Globus pallidus (tissue), 1 donor: ENCODE data around the gene CAPZB.

Experiments
- DNase-seq: peaks from one replicate; pipeline ENCODE4 v3.0.0-alpha.2; 2015; ENCODE audit warnings: low spot score

Gene CAPZB

DNA sequence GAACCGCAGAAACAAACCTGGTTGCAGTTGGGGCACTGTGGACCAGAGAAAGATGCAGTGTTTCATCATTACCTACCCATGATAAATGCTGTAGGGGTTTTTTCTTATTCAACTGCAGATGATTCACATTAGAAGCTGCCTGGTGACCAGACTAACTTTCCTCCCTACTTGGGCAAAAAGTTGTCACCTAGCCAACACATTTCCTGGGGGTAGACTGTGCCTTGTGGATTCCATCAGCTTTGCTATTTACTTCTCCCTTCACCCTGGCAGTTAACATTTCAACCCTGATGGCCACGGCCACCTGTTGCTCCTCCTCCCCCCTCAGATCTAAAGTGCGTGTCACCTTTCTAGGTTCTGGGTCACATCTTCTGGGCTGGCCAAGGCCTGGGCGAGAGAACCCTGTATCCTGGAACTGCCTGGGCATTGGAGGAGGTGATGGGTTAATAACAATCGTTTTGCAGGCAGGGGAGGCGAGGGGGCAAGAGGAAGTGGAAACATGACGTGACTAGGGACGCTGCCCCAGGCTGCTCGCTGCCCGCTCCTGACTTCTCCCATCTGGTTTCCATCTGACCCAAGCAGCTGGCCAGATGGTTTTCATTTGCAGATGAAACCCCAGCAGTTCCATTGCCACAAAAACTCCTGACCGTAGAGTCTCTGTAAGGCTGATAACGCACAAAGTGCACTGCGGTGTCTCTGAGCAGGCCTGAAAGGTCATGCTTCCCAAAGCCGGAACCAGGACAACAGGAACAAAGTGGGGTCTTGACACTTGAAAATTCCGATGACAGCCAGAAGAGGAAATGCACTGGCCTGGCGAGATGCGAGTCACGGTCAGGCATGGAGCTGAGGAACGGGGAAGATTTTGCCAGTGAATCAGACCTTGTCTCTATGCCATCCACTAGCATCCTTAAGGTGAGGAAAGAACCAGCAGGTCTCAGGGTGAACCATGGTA lies 36.6 kb downstream of the CAPZB start:
- DNase-seq, result peak; percentile 60

DNA sequence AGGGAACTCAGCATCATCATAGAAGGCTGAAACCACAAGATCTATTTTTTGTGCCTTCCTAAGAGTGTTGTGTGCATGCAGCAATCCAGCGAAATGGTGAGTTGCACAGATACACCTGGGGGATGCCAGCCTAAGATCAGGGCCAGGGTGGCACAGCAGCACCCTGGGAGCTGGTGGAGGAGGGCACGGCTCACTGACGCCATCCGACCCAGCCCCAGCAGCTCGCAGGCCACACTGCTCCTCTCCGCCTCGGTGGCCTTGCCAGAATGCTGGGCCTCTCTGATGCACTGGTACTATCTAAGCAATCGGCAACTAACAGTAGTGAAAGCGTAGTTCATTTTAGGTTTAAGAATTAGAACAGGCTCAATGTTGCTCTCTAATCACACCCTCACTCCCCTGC lies 37.8 kb downstream of the CAPZB start:
- DNase-seq, result no peak

DNA sequence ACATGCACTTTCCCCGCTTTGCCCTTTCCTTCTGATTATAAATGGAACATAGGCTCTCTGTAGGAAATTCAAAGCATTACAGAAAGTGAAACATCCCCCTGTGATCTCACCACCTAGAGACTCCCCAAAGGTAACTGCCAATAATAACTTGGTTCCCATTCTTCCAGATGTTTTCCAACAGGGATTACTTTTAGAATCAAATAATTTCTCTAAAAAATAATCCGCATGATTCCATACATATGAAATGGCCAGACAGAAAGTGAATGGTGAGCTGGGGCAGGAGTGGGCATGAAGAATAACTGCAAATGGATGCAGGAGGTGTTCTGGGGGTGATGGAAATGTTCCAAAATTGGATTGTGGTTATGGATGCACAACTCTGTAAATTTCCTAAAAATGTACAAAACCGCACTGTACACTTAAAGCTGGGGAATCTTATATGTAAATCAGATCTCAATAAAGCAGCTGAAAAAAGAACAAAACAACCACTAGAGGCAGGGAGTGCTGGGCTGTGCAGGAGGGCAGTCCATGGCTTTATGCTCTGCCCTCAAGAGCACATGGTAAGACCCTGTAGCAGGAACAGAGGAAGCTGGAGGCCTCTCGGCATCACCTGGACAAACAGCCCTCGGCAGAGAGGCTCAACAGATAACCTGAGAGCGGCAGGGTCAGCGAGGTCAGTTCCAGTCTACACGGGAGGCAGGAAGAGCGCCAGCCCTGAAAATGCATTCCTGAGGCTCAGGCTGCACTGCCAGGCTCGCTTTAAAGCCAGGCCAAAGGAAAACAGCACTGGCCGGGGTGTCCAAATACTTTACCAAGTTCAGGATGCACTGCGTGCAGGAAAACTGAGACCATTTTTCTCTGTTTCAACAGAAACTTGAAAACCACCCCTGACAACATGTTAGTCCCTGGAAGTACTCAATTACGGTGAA lies 39.7 kb downstream of the CAPZB start:
- no peak for DNase-seq

DNA sequence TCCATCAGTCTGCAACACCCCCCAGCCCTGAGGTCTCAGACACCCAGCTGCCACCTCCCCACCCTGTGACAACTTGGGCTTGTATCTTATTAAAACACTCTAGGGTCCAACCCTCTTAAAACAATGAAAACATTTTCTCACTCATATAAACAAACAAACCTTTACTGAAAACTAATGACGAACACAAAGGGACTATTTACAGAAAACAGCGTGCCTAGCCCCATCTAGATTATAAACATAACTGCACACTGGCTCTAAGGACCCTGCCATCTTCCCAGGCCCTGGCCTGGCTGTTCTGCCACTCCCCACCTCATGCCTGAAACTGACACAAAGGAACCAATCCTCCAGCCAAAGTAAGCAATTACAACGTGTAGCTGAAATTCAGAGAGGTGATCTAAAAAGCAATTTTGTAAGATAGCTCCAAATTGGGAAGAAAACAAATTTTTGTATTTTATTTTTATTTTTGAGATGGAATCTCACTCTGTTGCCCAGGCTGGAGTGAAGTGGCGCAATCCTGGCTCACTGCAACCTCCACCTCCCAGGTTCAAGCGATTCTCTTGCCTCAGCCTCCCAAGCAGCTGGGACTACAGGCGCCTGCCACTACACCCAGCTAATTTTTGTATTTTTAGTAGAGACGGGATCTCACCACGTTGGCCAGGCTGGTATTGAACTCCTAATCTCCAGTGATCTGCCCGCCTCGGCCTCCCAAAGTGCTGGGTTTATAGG lies 40.9 kb downstream of the CAPZB start:
- no peak for DNase-seq

DNA sequence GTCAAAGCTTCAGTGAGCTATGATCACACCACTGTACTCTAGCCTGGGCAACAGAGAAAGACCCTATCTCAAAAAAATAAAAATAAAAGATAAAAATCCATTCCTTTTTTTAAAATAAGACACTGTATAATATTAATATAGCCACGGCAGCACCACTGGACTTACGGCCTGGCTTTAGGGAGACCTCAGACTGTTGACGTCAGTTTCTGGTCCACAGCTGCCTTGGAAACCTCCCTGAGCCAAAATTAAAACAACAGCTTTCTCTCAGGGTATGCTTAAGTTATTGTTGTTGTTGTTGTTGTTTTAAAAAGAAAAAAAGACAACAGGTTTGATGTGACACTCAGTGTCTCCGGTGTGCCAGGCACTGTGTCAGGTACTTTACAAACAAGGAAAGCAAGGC lies 42.0 kb downstream of the CAPZB start:
- no peak for DNase-seq

DNA sequence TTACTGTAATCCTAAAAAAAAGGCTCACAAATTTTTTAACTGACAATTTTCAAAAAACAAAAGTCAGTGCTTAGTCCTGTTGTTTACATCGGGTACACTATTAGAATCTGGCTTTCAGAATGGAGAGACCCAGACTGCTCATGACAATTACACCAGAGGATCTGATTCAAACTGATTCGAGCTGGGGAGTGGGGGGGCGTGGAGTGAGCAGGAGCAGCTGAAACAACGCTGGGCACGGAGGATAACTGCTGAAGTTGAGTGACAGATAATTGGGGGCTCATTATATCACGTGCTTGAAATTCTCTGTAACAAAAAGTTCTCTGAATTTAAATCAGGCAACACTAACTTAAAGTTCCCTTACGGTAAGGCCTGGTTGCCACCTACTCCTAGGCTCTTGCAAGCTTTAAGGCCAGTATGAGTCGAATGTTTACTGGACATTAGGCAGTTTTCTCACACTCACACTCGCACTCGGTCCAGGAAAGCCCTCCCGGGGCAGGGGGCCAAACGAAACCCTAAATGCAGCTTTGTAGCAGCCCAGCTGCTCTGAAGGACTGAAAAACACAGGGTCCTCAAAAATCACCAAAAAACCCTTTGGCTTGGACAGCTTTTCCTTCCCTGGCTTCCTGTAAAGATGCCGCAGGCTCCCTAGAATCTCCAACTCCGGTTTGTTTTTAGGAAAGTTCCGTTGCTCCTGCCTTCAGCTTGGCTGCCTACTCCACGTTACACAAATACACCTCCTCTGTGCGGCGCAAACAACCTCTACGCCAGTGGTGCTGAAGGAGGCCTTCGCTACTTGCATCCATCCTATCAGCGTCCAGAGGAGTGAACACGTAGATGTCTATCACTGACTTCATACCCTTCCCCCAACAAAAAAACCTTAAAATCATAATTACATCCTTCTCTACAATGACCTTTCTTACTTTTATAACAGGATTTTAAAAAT lies 42.9 kb downstream of the CAPZB start:
- no peak for DNase-seq

DNA sequence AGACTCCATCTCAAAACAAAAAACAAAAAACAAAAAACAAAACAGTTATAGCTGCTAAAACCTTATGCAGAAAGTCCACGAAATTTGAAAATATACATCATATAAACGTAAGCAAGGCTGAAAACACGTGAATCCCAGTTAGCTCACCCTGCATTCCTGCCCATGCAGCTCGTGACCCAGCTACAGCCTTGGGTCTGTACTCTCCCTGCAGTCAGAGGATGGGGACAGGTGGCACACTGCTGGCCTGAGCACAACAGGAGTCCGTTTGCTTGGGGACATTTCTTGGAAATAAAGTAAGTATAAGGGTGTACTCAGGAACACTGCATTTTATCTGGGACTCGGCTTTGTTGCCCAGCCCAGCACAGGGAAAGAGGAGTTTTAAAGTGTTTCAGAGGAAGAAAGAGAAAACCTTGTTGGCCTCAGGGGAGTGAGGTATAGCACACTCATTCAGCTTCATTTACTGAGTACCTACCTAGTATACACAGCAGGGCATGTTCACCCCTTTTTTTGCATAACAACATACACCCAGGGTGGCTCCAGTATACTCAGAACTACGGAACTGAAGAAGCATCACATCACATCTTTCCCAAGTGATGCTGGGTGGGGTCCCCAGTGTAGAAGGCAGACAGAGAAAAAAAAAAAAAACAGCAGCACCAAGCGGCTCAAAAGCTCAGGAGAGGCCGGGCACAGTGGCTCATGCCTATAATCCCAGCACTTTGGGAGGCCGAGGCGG lies 44.1 kb downstream of the CAPZB start:
- no peak for DNase-seq

DNA sequence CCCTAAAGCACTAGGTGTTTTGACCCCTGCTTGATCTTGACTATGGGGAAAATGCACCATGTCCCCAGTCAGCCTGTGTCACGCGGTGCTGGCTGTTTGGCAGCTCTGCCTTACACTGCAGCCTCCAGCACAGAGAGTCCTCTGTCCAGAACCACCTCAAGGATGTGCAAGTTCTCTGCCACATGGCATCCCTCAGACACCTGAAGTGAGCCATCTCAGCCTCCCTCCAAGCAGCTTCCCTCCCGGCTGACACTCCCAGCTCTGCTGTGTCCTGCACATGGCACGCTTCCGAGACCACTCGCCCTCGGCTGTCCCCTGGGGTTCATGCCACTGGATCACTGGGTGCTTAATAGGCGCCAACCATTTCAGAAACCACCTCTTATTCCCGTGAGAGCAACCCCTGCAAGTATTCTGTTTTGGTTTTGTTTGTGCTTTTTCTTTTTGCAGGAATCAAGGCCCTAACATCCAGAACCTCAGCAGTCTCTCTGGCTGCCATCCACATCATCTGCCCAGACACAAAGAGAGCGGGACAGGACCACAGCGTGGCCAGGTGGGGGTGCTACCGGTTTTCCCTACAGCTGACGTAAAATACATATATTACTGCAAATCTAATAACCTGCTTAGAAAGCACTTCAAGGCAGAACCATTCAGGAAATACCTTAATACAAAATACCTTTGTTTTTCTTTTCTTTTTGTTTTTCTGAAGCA lies 45.7 kb downstream of the CAPZB start:
- DNase-seq, result peak; percentile 81

DNA sequence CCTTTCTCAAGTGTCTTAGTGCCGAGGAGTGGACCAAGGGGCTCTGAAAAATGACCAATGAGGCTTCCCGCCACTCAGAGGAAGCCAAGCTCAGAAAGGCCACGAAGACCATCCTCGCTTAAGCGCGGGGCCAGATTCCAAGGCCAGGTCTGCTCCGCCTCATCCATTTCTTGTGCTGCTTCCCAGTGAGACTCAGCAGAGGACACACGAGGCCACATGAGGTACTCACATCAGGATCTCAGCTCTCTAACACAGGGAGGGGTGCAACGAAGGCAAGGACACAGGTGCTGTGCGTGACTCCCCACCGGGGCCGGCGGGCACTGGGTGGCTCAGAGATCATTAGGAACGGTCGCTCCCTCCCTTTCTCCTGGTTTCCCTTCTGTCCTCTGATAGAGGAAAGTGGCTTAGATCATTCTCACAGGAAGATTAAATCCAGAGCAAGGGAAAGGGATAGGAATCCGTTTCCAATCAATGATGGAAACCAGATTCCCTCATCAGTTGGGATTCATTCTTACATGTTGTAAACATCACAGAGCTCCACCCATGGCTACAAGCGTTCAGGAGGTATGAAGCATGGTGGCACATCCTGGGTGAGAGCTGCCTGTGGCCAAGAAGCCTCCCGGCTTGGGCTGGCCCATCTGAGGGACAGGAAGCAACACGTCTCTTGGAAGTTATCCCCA lies 46.7 kb downstream of the CAPZB start:
- no peak for DNase-seq

DNA sequence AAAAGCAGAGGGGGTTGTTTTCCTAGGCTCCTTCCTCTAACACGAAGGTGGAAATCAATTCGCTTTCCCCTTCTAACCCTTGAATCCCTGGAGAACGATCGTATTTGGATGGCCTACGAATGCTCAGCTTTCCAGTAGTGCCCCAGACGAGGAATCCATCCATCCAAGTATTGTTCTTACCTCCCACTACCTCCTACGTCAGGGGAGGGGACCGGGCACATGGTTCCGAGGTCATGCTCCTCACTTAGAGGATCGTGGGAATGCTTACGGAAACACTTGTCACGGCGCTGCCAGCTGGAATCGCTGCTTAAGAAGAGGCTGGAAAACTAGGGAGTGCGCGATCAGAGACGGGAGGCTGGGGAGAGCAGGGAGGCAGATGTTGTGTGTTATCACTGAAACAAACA lies 47.4 kb downstream of the CAPZB start:
- DNase-seq, result no peak

DNA sequence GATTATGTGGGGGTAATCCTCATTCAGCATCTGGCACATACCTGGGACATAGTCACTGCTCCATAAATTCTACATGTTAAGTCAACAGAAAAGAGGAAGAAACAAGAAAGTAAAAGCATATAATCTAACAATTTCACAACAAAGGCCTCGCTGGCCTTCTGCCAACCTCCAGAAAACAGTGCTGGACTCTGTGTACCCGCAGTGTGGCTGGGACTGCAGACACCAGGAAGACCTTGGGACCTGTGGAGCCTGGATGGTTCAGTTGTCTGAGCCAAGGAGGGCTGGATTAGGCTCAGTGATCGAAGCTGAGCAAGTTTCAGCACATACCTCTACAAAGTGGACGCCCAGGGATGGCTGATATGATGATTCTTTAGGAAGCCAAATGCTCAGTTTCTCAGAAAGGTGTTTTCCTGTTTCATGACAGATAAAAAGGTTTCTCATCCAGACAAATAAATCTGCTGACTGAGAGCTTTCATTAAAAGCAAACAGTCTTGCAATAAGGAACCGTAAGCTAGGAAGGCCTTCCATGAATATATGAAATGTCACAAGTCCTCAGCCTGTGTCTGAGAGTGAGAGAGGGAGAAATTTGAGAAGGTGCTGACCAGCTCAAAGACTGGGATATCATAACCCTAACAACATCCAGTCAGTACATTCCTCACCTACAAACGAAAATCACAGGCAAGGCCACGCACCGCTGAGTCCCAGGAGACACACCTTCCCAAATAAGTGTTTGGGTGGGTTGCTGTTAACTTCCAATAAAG lies 48.4 kb downstream of the CAPZB start:
- DNase-seq, result peak; percentile 55

DNA sequence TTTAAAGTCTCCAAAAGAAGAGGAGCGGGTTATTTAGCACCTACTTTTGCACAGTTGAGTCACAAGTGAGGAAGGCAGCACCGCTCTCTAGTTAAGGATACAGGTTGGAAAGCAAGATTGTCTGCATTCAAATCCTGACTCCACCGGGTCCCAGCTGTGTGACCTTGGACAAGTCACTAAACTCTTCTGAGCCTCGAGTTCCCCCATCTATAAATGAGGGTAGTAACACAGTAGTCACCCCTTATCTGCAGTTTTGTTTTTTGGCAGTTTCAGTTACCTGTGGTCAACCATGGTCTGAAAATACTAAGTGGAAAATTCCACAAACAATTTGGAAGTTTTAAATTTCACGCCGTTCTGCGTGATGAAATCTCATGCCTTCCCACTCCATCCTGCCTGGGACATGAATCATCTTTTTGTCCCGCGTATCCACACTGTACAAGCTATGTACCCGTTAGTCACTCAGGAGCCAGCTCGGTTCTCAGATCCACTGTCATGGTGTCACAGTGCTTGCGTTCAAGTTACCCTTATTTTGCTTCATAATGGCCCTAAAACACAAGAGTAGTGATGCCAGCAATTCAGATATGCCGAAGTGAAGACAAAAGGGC lies 49.4 kb downstream of the CAPZB start:
- DNase-seq, result no peak

DNA sequence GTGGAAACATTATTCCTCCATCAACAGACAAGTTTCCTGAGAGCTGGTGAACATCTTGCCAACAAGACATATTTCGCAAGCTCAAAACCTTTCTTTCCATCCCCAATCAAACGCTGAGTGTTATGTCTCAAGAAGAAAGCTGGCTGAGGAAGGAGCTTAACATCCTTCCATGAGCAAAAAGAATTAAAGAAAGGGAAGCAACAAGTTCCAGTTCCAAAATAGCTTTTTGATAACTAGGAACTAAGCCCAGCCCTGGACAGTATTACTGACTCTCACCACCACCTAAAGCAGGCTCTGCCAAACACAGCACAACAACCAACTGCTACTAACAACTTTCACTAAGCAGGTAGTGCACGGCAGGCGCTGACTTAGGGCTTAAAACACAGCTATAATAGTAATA lies 50.2 kb downstream of the CAPZB start:
- DNase-seq, result peak; percentile 68

DNA sequence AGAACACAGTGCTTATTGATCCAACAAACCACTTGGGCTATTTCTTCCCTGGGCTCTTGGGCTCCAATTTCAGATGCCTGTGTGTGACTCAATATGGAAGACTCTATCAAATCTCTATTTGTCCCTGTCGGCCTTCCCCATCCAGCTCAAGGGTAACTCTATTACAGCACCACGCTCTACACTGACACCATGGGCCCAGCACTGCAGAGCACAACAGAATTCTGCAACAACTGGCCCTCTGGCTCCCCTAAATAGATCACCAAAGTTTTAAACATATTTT lies 51.7 kb downstream of the CAPZB start:
- DNase-seq, result no peak

DNA sequence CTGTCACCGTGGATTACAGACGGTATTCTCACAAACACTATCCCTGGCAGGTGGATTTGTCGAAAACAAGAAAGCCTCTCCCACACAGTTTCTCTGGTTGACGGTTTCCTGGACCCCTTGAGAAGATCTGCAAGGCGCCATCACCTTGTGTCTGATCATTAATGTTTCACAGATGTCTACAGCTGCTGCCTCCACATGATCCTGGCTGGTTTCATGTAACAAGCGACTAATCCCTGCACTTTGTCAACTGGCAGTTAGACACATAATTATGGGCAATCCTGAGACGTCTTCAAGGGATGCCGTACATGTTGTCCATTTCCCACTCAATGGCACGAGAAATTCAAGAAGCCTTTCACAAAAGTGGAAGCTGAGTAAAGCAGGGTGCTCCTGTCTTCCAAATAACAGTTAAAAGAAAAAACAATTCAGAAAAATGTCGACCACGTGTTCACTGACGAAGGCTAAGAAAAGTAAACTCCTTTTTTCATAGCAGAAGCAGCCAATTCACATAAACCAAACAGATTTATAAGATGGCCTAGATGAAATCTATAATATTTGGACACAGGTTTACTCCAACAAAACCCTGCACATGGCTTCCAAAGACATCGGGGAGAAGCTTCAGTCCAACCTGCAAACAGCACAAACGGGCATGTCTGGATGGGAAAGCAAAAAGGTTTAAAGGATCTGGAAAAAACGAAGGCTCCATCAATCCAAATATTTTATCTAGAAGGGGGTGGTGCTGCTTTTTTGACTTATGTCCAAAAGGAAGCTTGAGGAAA lies 52.2 kb downstream of the CAPZB start:
- DNase-seq, result no peak

DNA sequence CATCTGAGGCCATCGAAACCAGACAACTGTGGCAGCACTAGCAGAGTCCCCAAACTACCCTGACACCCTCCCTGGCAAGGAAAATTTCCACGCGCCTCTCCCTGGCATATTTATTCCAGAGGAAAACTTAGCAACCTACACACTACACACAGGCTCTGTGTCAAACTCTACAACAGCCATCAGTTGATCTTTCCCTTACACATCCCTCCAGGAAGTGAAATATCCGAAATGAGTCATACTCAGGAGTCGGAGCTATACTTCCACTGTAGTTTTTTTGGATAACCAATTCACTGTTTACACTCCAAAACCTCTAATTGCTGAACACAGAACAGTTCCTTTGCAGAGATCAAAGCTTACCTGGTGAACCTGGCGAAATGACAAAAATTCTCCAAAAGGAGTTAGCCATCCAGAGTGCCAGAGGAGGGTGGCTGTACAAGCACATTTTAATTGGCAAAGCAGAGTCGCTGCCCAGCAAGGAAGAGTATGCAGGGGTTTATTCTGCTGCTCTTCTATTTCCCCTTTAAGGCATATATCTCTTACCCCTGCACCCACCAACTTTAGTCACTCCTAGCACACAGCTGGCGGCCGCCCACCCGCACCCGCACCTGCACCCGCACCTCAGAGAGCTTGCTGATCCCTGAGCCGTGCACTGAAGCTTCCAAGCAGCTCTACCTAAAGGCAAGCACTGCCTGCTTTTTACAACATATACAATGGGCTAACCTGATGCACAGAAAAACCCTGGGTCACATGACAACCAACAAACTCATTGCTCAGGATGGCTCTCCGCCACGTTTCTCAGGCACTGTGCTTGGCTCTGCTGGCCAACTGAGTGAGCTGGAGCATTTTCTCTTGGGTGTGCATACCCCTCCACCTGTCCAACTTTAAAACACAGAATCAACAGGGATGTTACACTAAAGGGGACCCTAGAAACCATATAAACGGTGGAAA lies 54.9 kb downstream of the CAPZB start:
- no peak for DNase-seq
